GM18861 (cell line): ENCODE data around the gene RRP7A.
"Not testable (repeated sequence)": the region's sequence is repeated elsewhere in the genome, so short reads cannot be mapped to it uniquely, and the experiment has no call there.

ENCODE experiments used
- ATAC-seq: cut with Tn5 transposase; IDR thresholded peaks from one replicate; pipeline ENCODE4 v1.9.1; 2021; ENCODE audit not compliant: unreplicated experiment

Gene RRP7A

DNA sequence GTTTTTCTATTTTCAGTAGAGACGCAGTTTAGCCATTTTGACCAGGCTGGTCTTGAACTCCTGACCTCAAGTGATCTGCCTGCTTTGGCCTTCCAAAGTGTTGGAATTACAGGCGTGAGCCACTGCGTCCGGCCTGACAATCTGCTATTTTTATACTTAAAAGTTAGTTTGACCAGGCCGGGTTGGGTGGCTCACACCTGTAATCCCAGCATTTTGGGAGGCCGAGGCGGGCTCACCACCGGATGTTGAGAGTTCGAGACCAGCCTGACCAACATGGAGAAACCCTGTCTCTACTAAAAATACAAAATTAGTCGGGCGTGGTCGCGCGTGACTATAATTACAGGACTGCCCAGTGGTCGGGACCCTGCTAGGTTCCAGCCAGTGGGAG, 19.8 kb downstream of the RRP7A start:
- ATAC-seq, result not testable (repeated sequence)

GRCh38 chr22:42495533-42496141, 24.0 kb downstream of the RRP7A start:
- ATAC-seq, result not testable (repeated sequence)

- no peak for ATAC-seq
Measured at GRCh38 chr22:42493393-42493792, 26.2 kb downstream of the RRP7A start.

DNA sequence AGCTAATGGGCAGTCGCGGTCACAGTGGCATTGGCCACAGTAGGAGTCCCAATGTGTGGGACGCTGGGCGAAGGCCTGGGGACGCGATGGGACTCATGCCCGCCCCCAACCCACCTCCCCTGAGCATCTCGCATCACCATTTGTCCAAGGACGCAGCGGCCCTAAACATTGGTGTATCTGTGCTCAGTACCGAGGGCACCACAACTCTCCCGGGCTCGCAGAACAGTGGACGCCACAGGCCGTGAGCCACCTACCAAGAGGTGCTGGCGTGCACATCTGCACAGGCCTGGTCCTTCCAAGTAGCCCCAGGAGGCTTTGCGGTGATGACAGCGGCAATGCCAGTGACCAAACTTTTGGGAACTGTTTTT, 27.3 kb downstream of the RRP7A start:
- no peak for ATAC-seq

- ATAC-seq, result no peak
Measured at GRCh38 chr22:42490243-42490832, 29.3 kb downstream of the RRP7A start.

DNA sequence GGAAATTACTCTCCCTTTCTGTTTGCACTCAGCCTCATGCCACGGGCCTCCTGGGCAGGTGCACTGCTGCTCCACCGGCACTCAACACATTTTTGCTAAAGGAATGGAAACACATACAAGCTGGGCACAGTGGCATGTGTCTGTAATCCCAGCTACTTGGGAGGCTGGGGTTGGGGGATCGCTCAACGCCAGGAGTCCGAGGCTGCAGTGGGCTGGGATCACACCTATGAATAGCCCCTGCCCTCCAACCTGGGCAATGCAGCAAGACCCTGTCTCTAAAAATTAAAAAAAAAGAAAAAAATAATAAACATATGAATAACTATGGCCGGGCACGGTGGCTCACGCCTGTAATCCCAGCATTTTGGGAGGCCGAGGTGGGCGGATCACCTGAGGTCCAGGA, 30.6 kb downstream of the RRP7A start:
- no peak for ATAC-seq

DNA sequence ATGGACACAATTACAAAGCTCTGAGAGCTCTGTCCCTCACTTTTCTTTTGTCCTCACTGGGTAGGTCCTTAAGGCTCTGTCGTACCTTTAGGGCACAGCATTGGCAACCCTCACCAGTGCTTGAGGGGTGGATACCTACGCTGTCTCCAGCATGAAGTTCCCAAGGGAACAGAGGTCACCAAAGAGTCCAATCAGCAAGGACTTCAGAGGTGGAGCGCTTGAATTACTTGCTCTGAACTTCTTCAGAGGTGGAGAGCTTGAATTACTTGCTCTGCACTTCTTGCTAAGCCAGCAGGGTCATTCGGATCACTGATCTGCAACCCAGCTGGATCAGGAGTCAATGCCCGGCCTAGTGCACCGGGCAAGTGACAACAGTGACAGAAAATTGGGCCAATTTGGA, 35.1 kb downstream of the RRP7A start:
- no peak for ATAC-seq

DNA sequence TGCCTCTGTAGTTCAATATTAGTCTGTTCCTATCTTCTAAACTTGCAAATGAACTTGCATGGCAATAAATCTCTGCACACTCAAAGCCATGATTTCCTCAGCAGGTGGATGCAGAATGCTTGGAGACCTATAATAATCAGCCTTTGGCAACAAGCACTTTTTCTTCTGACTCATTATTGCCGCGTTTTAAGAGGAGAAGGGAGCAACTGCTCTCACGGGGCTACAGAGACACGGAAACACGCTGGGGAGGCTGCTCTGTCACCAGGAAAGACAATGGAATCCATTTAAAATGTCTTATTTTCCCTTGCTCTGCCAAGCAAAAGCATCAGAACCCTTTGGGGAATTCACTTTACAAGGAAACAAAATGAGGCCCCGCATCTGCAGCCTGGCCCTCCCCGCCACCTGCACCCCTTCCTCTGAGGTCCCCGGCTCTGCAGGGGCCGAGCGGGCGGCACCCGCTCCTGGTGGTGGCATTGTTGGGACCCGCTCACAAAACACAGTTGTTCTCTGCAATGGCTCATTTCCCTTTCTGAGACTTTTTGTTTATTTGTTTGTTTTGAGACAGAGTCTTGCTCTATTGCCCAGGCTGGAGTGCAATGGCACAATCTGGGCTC, 35.9 kb downstream of the RRP7A start:
- ATAC-seq, result not testable (repeated sequence)

DNA sequence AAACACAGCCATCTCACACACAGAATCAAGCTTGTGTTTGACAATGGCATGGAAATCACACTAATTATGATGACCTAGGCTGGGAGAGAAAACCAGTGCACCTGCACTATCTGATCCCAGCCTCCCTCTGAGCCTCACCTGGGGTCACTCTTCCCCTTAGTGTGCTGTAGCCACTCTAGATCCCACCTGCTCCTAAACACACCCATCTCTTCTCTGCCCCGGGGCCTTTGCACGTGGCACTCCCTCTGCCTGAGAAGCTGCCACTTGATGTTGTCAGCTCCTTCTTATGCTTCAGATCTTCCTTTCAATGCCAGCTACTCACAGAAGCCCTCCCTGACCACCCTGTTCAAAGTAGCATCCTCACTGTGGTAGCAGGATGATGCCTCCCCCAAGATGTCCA, 44.5 kb downstream of the RRP7A start:
- ATAC-seq, result no peak

DNA sequence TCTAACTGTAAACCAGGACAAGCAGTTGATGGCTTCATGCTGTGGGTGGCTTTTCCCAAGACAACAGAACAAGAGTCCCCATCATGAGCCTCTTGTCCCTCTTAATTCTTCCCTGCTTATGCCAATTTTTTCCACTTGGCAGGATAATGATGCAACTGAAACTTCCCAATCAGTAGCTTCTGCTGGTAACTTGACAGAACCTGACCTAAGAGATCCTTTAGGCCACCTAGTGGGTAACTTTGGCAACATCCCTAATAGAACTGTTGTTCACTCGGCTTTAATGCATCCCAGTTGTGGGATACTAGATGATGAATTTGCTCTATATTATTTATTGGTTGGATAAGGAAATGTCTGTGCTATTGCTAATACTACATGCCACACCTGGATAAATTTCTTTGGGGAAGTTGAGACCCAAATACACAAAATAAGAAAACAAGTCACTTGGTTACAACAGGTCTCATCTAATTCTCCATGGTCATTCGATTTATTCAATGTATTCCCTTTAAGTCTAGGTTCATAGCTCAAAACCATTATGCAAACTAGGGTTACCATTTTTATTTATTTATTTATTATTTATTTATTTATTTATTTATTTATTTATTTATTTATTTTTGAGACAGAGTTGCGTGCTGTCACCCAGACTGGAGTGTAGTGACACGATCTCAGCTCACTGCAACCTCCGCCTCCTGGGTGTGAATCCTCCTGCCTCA, 46.0 kb downstream of the RRP7A start:
- ATAC-seq, result no peak

GRCh38 chr22:42472671-42473070, 46.9 kb downstream of the RRP7A start:
- ATAC-seq, result no peak

DNA sequence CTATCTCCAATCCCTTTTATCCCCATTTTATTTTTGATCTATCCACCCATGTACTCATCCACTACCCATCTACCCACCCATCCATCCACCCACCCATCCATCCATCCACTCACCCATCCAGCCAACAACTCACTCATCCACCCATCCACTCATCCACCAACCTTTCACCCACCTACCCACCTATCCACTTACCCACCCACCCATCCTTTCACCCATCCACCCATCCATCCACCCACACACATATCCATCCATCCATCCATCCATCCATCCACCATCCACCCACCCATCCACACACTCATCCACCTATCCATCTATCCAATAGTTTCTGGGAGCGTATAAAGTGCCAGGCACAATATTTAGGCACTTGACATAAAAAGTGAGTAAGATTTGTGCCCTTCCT, 48.2 kb downstream of the RRP7A start:
- ATAC-seq, result no peak

GRCh38 chr22:42470366-42471082, 49.1 kb downstream of the RRP7A start:
- ATAC-seq, result no peak

GRCh38 chr22:42468841-42469240, 50.8 kb downstream of the RRP7A start:
- ATAC-seq, result no peak

DNA sequence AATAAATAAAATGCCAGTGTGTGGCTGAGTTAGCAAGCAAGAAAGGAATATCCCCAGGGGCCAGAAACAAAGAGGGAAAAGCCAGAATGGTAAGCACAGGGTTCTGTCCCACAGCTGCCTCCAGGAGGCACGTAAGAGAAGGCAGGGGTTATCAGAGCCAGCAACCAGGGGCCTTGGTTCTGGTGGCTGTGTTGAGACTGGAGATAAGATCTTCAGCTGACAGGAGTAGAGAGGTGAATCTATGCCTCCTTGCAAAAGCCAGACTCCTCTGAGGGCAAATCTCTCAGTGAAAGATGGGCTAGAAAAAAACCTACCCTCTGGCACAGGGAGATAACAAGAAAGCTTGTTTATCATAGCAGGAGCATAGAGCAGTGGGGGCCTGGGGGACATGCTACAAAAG, 57.6 kb downstream of the RRP7A start:
- no peak for ATAC-seq

DNA sequence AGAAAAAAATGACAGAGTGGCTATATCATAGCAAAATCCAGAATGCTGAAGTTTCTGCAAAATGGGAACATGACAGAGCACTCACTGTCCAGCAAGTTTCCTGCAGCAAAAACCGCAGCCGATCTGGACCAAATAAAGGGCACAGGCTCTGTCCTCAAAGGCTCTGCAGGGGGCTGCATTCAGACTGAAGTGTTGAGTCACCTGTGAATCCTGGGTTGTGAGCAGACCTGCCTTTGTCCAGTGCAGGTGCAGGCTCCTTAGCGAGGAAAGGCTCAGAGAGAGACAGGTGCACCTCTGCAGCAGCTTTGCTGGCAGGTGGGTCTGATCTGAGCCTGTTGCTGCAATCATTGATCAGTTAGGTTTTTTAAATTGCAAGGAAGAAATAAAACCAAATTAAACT, 58.1 kb downstream of the RRP7A start:
- no peak for ATAC-seq
